Measurements from ENCODE around the gene CSTPP1. TPM values are rescaled to one million over a fixed set of nuclear protein-coding genes. Genes with fewer than 3 reads are reported as not detected.

CSTPP1 gene
- total and polyA plus RNA-seq, 2 of the 4 experiments (the other 2 are of a cell fraction): 22.0 to 35.7 TPM

DNA sequence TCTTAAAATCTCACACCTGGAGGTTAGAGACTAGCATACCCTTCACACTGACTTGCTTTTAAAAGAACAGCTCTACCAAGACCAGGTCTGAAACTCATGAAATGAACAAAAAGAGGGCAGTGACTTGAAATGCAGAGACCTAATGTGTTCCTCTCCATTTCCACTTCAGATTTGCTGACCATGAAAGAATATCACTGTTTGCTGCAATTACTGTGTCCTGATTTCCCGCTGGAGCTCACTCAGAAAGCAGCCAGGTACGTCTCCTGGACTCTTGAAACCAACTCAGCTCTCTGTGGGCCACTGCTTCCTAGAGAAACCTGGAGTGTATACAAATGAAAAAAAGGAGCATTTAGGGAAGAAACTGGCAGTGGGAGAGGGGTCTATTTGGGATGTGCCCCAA lies 200.9 kb downstream of the CSTPP1 start:
- Histone ChIP-seq H3K23ac (ENCODE audit: low read depth, low read length) (no peak overlapping the region), H3K79me1 (ENCODE audit: low read depth in 1 of 2, low read length in 2 of 2) (no peaks in the 10 kb centered on the region), H3K9ac (ENCODE audit: low read depth, low read length) (no peak overlapping the region), H3K56ac (ENCODE audit: extremely low read depth, insufficient read depth, low read length) (no peak overlapping the region), H2AK9ac (replicated peaks; ENCODE audit: low read depth, low read length, poor library complexity) (no peak overlapping the region), H3K4ac (ENCODE audit: low read depth, low read length) (no peak overlapping the region), H3K4me3 (ENCODE audit: insufficient read depth, low read depth, low read length) (no peak overlapping the region), H3K27me3 (ENCODE audit: control insufficient read depth, insufficient read depth, low read length) (no peaks in the 10 kb centered on the region), H3K18ac (ENCODE audit: low read depth, low read length) (no peak overlapping the region), H3K9me1 (ENCODE audit: insufficient read depth, low read length) (peaks cover 3% of the 10 kb centered on the region; the same call in 1 of the 2 replicates), H4K8ac (ENCODE audit: low read depth in 2 of 2, low read length in 2 of 2) (no peak overlapping the region), H2BK15ac (ENCODE audit: low read depth, low read length) (no peak overlapping the region), H3K27ac (ENCODE audit: insufficient read depth, low read length) (no peak overlapping the region), H2AK5ac (ENCODE audit: low read depth, low read length) (no peak overlapping the region), H2BK120ac (ENCODE audit: low read depth, low read length) (no peak overlapping the region), H2BK5ac (ENCODE audit: low read depth, low read length, poor library complexity, severe bottlenecking) (no peak overlapping the region), H4K5ac (ENCODE audit: low read depth, low read length) (no peak overlapping the region), H2BK20ac (ENCODE audit: low read depth, low read length) (no peak overlapping the region), H3K36me3 (ENCODE audit: control insufficient read depth, insufficient read depth, low read length) (peaks cover 4% of the 10 kb centered on the region), H4K91ac (ENCODE audit: insufficient read depth, low read depth, low read length) (no peak overlapping the region), H2AFZ (replicated peaks; ENCODE audit: low read length, poor library complexity) (no peak overlapping the region), H3K9me3 (ENCODE audit: control insufficient read depth, insufficient read depth, low read length) (no peaks in the 10 kb centered on the region), H4K20me1 (ENCODE audit: insufficient read depth, low read length) (no peaks in the 10 kb centered on the region), H3K4me1 (ENCODE audit: control insufficient read depth, insufficient read depth, low read length) (peaks cover 1% of the 10 kb centered on the region; the same call in 1 of the 2 replicates), H3K4me2 (ENCODE audit: low read depth, low read length) (no peak overlapping the region), H3K14ac (replicated peaks; ENCODE audit: low read depth, low read length) (no peak overlapping the region)
- no peak for TF ChIP-seq NFE2L2 (IDR thresholded peaks at IDR 0.05; ENCODE audit: low read depth, low read length)
- TF ChIP-seq, protein P1, sequence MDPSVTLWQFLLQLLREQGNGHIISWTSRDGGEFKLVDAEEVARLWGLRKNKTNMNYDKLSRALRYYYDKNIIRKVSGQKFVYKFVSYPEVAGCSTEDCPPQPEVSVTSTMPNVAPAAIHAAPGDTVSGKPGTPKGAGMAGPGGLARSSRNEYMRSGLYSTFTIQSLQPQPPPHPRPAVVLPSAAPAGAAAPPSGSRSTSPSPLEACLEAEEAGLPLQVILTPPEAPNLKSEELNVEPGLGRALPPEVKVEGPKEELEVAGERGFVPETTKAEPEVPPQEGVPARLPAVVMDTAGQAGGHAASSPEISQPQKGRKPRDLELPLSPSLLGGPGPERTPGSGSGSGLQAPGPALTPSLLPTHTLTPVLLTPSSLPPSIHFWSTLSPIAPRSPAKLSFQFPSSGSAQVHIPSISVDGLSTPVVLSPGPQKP (IDR thresholded peaks at IDR 0.05; ENCODE audit: borderline replicate concordance, low read depth, low read length): no peak
- TF ChIP-seq CHD1 (IDR thresholded peaks at IDR 0.05; ENCODE audit: low read depth, low read length): no peak
- no peak for TF ChIP-seq SMC3 (IDR thresholded peaks at IDR 0.05; ENCODE audit: low read depth, low read length)
- no peak for TF ChIP-seq RCOR1 (IDR thresholded peaks at IDR 0.05; ENCODE audit: insufficient replicate concordance, low read length)
- no peak for TF ChIP-seq POLR2A (IDR thresholded peaks at IDR 0.05; ENCODE audit: low read depth, low read length)
- TF ChIP-seq, protein P2, sequence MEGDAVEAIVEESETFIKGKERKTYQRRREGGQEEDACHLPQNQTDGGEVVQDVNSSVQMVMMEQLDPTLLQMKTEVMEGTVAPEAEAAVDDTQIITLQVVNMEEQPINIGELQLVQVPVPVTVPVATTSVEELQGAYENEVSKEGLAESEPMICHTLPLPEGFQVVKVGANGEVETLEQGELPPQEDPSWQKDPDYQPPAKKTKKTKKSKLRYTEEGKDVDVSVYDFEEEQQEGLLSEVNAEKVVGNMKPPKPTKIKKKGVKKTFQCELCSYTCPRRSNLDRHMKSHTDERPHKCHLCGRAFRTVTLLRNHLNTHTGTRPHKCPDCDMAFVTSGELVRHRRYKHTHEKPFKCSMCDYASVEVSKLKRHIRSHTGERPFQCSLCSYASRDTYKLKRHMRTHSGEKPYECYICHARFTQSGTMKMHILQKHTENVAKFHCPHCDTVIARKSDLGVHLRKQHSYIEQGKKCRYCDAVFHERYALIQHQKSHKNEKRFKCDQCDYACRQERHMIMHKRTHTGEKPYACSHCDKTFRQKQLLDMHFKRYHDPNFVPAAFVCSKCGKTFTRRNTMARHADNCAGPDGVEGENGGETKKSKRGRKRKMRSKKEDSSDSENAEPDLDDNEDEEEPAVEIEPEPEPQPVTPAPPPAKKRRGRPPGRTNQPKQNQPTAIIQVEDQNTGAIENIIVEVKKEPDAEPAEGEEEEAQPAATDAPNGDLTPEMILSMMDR (conservative IDR thresholded peaks at IDR 0.05; ENCODE audit: low read depth, low read length): no peak
- TF ChIP-seq RAD21 (IDR thresholded peaks at IDR 0.05; ENCODE audit: low read length): no peak
- ChIA-PET CTCF (no interaction called here), POLR2A (ENCODE audit: unreplicated experiment) (no interaction called here)
- WGBS, 2 experiments (ENCODE audit: extremely low coverage in 2 of 2, insufficient read length in 1 of 2): no CpG with 5 or more reads among the region's 2 CpGs
- intact Hi-C loops (cut with micrococcal nuclease) (no loop called here), in situ Hi-C loops (cut with MboI; ENCODE audit: low sequenced_read_pairs) (no loop called here), dilution Hi-C loops (cut with HindIII; ENCODE audit: low sequenced_read_pairs, unreplicated experiment) (no loop called here)
- no peak for ATAC-seq (ENCODE audit: low read depth)
- no peak for DNase-seq
- BruUV-seq (replicated peaks): no TSS peak
